ENCODE results near the gene ZNF536.

DNA sequence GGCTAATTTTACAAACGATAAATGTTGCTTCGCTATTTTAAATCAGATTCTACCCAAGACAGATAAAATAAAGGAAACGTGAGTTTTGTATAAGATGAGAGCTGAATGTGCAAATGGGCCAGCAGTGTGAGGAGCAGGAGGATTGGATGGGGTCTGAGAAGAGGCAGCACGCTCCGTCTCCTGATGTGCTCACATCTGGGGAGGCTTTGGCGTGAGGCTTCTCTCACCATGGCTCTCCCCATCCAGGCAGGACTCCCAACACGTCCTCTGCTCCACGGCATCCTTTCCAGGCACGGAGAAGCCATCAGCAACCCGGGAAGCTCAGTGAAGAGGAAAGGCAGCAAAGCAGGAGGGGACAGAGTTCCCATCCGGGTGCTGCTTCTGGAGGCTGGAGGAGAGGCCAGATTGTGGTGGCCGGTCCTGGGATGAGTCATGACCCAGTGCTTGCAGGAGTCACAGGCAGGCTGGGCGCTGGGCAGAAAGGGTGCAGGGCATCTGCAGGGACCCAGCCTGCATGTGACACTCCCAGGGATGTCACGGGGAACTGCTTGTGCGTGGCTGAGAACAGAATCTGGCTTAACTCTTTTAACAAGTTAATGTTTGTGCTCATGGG lies 47.5 kb downstream of the ZNF536 start:
- TF ChIP-seq, protein P1, sequence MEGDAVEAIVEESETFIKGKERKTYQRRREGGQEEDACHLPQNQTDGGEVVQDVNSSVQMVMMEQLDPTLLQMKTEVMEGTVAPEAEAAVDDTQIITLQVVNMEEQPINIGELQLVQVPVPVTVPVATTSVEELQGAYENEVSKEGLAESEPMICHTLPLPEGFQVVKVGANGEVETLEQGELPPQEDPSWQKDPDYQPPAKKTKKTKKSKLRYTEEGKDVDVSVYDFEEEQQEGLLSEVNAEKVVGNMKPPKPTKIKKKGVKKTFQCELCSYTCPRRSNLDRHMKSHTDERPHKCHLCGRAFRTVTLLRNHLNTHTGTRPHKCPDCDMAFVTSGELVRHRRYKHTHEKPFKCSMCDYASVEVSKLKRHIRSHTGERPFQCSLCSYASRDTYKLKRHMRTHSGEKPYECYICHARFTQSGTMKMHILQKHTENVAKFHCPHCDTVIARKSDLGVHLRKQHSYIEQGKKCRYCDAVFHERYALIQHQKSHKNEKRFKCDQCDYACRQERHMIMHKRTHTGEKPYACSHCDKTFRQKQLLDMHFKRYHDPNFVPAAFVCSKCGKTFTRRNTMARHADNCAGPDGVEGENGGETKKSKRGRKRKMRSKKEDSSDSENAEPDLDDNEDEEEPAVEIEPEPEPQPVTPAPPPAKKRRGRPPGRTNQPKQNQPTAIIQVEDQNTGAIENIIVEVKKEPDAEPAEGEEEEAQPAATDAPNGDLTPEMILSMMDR (conservative IDR thresholded peaks at IDR 0.05; ENCODE audit: low read depth, low read length) = no peak
- TF ChIP-seq RFX5 (IDR thresholded peaks at IDR 0.05; ENCODE audit: low read depth, low read length) = no peak
- no peak for TF ChIP-seq NFE2L2 (IDR thresholded peaks at IDR 0.05; ENCODE audit: low read depth, low read length)
- TF ChIP-seq RAD21 (IDR thresholded peaks at IDR 0.05; ENCODE audit: low read length) = no peak
- TF ChIP-seq, protein P2, sequence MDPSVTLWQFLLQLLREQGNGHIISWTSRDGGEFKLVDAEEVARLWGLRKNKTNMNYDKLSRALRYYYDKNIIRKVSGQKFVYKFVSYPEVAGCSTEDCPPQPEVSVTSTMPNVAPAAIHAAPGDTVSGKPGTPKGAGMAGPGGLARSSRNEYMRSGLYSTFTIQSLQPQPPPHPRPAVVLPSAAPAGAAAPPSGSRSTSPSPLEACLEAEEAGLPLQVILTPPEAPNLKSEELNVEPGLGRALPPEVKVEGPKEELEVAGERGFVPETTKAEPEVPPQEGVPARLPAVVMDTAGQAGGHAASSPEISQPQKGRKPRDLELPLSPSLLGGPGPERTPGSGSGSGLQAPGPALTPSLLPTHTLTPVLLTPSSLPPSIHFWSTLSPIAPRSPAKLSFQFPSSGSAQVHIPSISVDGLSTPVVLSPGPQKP (IDR thresholded peaks at IDR 0.05; ENCODE audit: borderline replicate concordance, low read depth, low read length) = no peak
- no peak for TF ChIP-seq MXI1 (IDR thresholded peaks at IDR 0.05; ENCODE audit: borderline replicate concordance, low read depth, low read length)
- no peak for TF ChIP-seq POLR2A (IDR thresholded peaks at IDR 0.05; ENCODE audit: low read depth, low read length)
- no peak for TF ChIP-seq BHLHE40 (IDR thresholded peaks at IDR 0.05; ENCODE audit: low read depth, low read length)
- TF ChIP-seq MAFK (IDR thresholded peaks at IDR 0.05; ENCODE audit: low read depth, low read length) = no peak
- no peak for TF ChIP-seq CEBPB (IDR thresholded peaks at IDR 0.05; ENCODE audit: low read depth, low read length)
- TF ChIP-seq SMC3 (IDR thresholded peaks at IDR 0.05; ENCODE audit: low read depth, low read length) = no peak
- TF ChIP-seq MAZ (IDR thresholded peaks at IDR 0.05; ENCODE audit: borderline replicate concordance, low read depth, low read length) = no peak

Data from IMR-90 (cell line).